Measurements from ENCODE around the gene SULF2. TPM values are rescaled to one million over a fixed set of nuclear protein-coding genes. Genes with fewer than 3 reads are reported as not detected.

Gene SULF2
- total RNA-seq, 1 experiment from 2014 or later: 2.2 TPM

- DNase-seq (ENCODE audit: low read depth in 1 of 2, low spot score in 2 of 2): no peak
- H3K4me1 ChIP-seq (replicated peaks): no peaks in the 10 kb centered on the region
- H3K9me3 ChIP-seq (replicated peaks): no peaks in the 10 kb centered on the region
- H3K4me3 ChIP-seq: no peak overlapping the region
- no peak overlapping the region for H3K27ac ChIP-seq
- no peaks in the 10 kb centered on the region for H3K36me3 ChIP-seq
- H3K27me3 ChIP-seq (replicated peaks): no peaks in the 10 kb centered on the region
Measured at GRCh38 chr20:47723322-47723721, 62.0 kb downstream of the SULF2 start.

DNA sequence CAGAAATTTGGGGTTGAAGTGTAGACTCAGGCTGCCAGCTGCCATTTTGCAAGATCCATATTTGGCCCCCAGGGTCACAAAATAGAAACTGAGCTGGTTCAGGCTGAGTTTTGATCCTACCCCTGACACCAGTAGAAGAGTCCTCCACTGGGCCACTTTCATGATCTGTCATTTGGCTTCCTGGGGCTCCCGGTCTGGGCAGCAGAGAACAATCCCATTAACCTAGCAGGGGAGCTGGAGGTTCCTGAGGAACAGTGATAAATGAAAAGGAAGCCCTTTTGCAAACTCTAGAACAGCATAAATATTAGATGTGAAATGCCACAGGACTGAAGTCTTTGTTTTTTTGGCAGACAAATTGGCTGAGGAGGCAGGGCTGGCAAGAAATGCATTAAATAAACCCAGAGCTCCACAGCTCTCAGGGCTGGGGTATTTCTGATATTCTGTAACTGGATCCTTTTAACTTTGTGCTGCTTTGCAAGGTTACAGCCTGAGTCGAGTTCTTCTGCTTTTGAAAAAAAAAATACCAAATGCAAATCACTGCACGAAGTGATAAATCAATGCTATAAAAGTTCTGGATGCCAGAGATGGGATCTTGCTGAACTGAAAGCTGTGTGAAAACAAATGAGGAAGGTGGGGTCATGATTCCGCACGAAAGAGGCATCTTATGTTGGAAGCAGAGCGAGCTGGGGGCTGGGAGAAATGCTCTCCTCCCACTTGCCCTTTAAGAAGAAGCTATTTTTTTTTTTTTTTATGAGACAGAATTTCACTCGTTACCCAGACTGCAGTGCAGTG is 64.4 kb downstream of the SULF2 start:
- no peaks in the 10 kb centered on the region for H3K36me3 ChIP-seq
- no peak overlapping the region for H3K4me3 ChIP-seq
- no peaks in the 10 kb centered on the region for H3K27me3 ChIP-seq (replicated peaks)
- H3K27ac ChIP-seq: no peak overlapping the region
- no peak for DNase-seq (ENCODE audit: low read depth in 1 of 2, low spot score in 2 of 2)
- H3K9me3 ChIP-seq (replicated peaks): no peaks in the 10 kb centered on the region
- H3K4me1 ChIP-seq (replicated peaks): no peaks in the 10 kb centered on the region

- no peaks in the 10 kb centered on the region for H3K27me3 ChIP-seq (replicated peaks)
- DNase-seq (ENCODE audit: low read depth in 1 of 2, low spot score in 2 of 2): no peak
- no peaks in the 10 kb centered on the region for H3K4me1 ChIP-seq (replicated peaks)
- no peaks in the 10 kb centered on the region for H3K36me3 ChIP-seq
- no peaks in the 10 kb centered on the region for H3K9me3 ChIP-seq (replicated peaks)
- H3K27ac ChIP-seq: no peak overlapping the region
- H3K4me3 ChIP-seq: no peak overlapping the region
Measured at GRCh38 chr20:47719625-47720024, 65.7 kb downstream of the SULF2 start.

- no peak for DNase-seq (ENCODE audit: low read depth in 1 of 2, low spot score in 2 of 2)
- no peak overlapping the region for H3K4me3 ChIP-seq
- no peaks in the 10 kb centered on the region for H3K27me3 ChIP-seq (replicated peaks)
- no peaks in the 10 kb centered on the region for H3K9me3 ChIP-seq (replicated peaks)
- no peak overlapping the region for H3K27ac ChIP-seq
- no peaks in the 10 kb centered on the region for H3K36me3 ChIP-seq
- peaks cover 1% of the 10 kb centered on the region for H3K4me1 ChIP-seq (replicated peaks)
Measured at GRCh38 chr20:47719211-47719610, 66.1 kb downstream of the SULF2 start.

- Histone ChIP-seq H3K27ac (no peak overlapping the region), H3K9me3 (replicated peaks) (no peaks in the 10 kb centered on the region), H3K4me1 (replicated peaks) (peaks cover 6% of the 10 kb centered on the region), H3K36me3 (no peaks in the 10 kb centered on the region), H3K4me3 (no peak overlapping the region), H3K27me3 (replicated peaks) (no peaks in the 10 kb centered on the region)
- no peak for DNase-seq (ENCODE audit: low read depth in 1 of 2, low spot score in 2 of 2)
Measured at GRCh38 chr20:47718398-47718797, 66.9 kb downstream of the SULF2 start.

GRCh38 chr20:47717421-47717820 is 67.9 kb downstream of the SULF2 start:
- Histone ChIP-seq H3K4me1 (replicated peaks) (peaks cover 6% of the 10 kb centered on the region), H3K36me3 (no peaks in the 10 kb centered on the region), H3K27ac (no peak overlapping the region), H3K4me3 (no peak overlapping the region), H3K27me3 (replicated peaks) (no peaks in the 10 kb centered on the region), H3K9me3 (replicated peaks) (no peaks in the 10 kb centered on the region)
- DNase-seq (ENCODE audit: low read depth in 1 of 2, low spot score in 2 of 2): no peak

GRCh38 chr20:47713878-47714450 is 71.3 kb downstream of the SULF2 start:
- Histone ChIP-seq H3K9me3 (replicated peaks) (no peaks in the 10 kb centered on the region), H3K36me3 (no peaks in the 10 kb centered on the region)
- DNase-seq (ENCODE audit: low read depth in 1 of 2, low spot score in 2 of 2): peak; percentile 48 to 77

DNA sequence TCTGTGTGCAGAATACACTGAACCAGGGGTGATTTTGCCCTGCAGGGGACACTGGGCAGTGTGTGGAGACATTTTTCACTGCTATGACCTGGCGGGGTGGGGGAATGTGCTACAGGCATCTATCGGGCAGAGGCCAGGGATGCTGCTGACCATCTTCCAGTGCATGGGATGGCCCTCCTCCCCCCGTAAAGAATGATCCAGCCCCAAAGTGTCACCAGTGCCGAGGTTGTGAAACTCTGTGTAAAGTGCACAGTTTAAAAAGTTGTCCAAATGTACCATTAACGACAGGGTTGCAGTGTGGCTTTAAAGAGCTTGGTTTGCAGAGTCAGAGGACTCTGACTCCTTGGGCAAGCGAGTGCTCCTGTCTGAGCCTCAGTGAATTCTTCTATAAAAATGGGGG is 72.1 kb downstream of the SULF2 start:
- no peak for DNase-seq (ENCODE audit: low read depth in 1 of 2, low spot score in 2 of 2)
- H3K4me3 ChIP-seq: no peak overlapping the region
- no peaks in the 10 kb centered on the region for H3K36me3 ChIP-seq
- peaks cover 5% of the 10 kb centered on the region for H3K27me3 ChIP-seq (replicated peaks)
- no peak overlapping the region for H3K27ac ChIP-seq
- peaks cover 6% of the 10 kb centered on the region for H3K4me1 ChIP-seq (replicated peaks)
- H3K9me3 ChIP-seq (replicated peaks): no peaks in the 10 kb centered on the region

More at GRCh38 chr20:47713878-47714450, 71.3 kb downstream of the SULF2 start:
- Histone ChIP-seq H3K4me1 (replicated peaks) (peaks cover 6% of the 10 kb centered on the region), H3K4me3 (no peak overlapping the region), H3K27me3 (replicated peaks) (peaks cover 3% of the 10 kb centered on the region), H3K27ac (no peak overlapping the region)

GRCh38 chr20:47711046-47711752 is 74.1 kb downstream of the SULF2 start:
- H3K4me3 ChIP-seq: no peak overlapping the region
- no peaks in the 10 kb centered on the region for H3K36me3 ChIP-seq
- no peaks in the 10 kb centered on the region for H3K9me3 ChIP-seq (replicated peaks)
- H3K4me1 ChIP-seq (replicated peaks): peaks cover 6% of the 10 kb centered on the region
- peaks cover 8% of the 10 kb centered on the region for H3K27me3 ChIP-seq (replicated peaks)
- DNase-seq (ENCODE audit: low read depth in 1 of 2, low spot score in 2 of 2): no peak
- H3K27ac ChIP-seq: no peak overlapping the region

DNA sequence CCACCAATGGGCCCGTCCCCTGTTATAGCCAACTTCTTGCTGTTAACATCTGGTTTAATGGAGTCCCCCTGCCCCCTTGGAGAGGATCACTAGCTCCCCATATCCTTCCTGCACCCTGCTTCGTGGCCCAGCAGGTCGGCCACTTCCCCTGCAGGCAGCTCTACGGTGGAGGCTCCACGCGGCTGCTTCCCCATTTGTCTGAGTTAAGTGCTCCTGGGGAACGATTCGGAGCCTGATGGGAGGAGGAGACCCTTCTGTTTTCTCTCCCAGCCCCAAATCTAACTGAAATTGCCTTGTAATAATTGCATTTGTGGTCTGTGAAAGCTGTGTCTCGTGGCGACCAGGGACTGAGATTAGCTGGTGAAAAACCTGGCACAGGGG is 74.6 kb downstream of the SULF2 start:
- no peaks in the 10 kb centered on the region for H3K9me3 ChIP-seq (replicated peaks)
- H3K27ac ChIP-seq: no peak overlapping the region
- peaks cover 8% of the 10 kb centered on the region for H3K27me3 ChIP-seq (replicated peaks)
- no peak overlapping the region for H3K4me3 ChIP-seq
- H3K4me1 ChIP-seq (replicated peaks): peaks cover 6% of the 10 kb centered on the region
- no peak for DNase-seq (ENCODE audit: low read depth in 1 of 2, low spot score in 2 of 2)
- no peaks in the 10 kb centered on the region for H3K36me3 ChIP-seq

DNA sequence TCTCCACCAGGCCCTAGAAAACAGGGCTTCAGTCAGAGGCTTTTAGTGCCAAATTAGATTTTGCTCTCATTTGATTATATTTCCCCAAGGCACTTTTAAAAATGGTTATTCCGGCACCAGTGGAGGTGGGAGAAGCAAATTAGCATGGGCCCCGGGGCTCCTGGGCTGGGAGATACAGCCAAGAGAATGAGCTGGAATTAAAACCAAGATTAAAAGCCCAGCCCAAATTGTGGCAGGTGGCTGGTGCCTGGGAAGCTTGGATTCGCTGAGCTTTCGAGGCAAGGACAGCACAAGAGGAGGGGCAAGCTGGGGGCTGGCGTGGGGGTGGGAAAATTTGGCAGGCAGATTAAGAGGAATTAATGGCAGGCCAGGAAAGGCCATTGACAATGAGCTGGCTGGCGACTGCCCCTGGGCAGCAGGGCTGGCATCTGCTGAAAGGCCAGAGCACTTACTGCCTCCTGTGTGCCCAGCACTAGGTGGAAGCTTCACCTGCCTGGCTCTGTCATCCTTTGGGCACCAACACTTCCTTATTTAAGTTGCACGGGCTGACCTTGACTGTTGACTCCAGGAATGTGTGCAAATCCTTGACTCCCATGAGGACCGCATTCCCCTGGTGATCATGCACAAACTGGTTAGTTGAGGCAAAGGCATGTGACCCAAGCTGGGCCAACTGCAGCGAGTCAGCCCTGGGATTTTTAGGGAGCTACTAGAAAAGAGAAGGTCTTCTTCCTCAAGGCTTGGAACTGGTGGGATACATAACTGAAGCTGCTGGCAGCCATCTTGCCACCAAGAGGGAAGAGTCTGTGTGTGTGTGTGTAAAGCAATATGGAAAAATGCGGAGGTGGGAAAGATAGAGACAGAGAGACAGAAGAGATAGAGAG is 76.1 kb downstream of the SULF2 start:
- Histone ChIP-seq H3K4me1 (replicated peaks) (peaks cover 14% of the 10 kb centered on the region), H3K27ac (no peak overlapping the region), H3K36me3 (no peaks in the 10 kb centered on the region), H3K9me3 (replicated peaks) (no peaks in the 10 kb centered on the region), H3K4me3 (no peak overlapping the region), H3K27me3 (replicated peaks) (peaks cover 8% of the 10 kb centered on the region)
- DNase-seq (ENCODE audit: low read depth in 1 of 2, low spot score in 2 of 2): no peak

- peaks cover 8% of the 10 kb centered on the region for H3K27me3 ChIP-seq (replicated peaks)
- no peaks in the 10 kb centered on the region for H3K36me3 ChIP-seq
- H3K4me1 ChIP-seq (replicated peaks): peaks cover 12% of the 10 kb centered on the region
- no peaks in the 10 kb centered on the region for H3K9me3 ChIP-seq (replicated peaks)
- H3K4me3 ChIP-seq: no peak overlapping the region
- no peak overlapping the region for H3K27ac ChIP-seq
- DNase-seq (ENCODE audit: low read depth in 1 of 2, low spot score in 2 of 2): no peak
Measured at GRCh38 chr20:47708140-47708807, 77.0 kb downstream of the SULF2 start.

GRCh38 chr20:47706345-47706744 is 78.9 kb downstream of the SULF2 start:
- H3K36me3 ChIP-seq: no peaks in the 10 kb centered on the region
- peaks cover 5% of the 10 kb centered on the region; the same call in 1 of the 2 replicates for H3K27me3 ChIP-seq (replicated peaks)
- H3K27ac ChIP-seq: no peak overlapping the region
- H3K4me1 ChIP-seq (replicated peaks): peaks cover 20% of the 10 kb centered on the region
- H3K4me3 ChIP-seq: no peak overlapping the region
- no peak for DNase-seq (ENCODE audit: low read depth in 1 of 2, low spot score in 2 of 2)
- H3K9me3 ChIP-seq (replicated peaks): no peaks in the 10 kb centered on the region
